HL-60 (cell line): Measurements from ENCODE around the gene C5AR2.

Experiments
- DNase-seq, 2 experiments: peaks; one replicate each; pipeline ENCODE4 v3.0.0-alpha.2; 2010 to 2020; ENCODE audit warnings: low read depth in 1 of 2, low spot score in 1 of 2
- H3K27ac ChIP-seq: fragments of 250-450 bp; sonication (Bioruptor Pico); replicated peaks from 2 replicates; pipeline ENCODE4 v1.5.1; 2020; ENCODE audit warnings: mild to moderate bottlenecking, moderate library complexity
- H3K27me3 ChIP-seq: fragments of 250-450 bp; sonication (Bioruptor Pico); 2 replicates; pipeline ENCODE4 v1.5.1; 2021; ENCODE audit warnings: mild to moderate bottlenecking, moderate library complexity; ENCODE audit not compliant: insufficient read depth, poor library complexity, severe bottlenecking
- H3K4me3 ChIP-seq: replicated peaks from 2 replicates; pipeline ENCODE4 v1.5.1; 2011; ENCODE audit warnings: mild to moderate bottlenecking, control low read depth, low read length; ENCODE audit not compliant: insufficient read depth
- CTCF ChIP-seq: IDR thresholded peaks from one replicate; pipeline ENCODE4 v1.5.1; 2011; ENCODE audit warnings: low read length, control low read depth, inconsistent platforms; ENCODE audit not compliant: insufficient read depth
- GABPA ChIP-seq: IDR thresholded peaks from 2 replicates; pipeline ENCODE4 v1.6.1; 2012; ENCODE audit warnings: low read depth
- POLR2AphosphoS5 ChIP-seq: IDR thresholded peaks from 2 replicates; pipeline ENCODE4 v1.6.1; 2012; ENCODE audit warnings: low read depth
- SPI1 ChIP-seq: IDR thresholded peaks from 2 replicates; pipeline ENCODE4 v1.6.1; 2012; ENCODE audit warnings: low read depth, mild to moderate bottlenecking, borderline replicate concordance
- TF ChIP-seq, protein P1 (sequence below): IDR thresholded peaks from 2 replicates; pipeline ENCODE4 v1.6.1; 2012; ENCODE audit warnings: low read depth; ENCODE audit not compliant: insufficient replicate concordance

The C5AR2 gene

DNA sequence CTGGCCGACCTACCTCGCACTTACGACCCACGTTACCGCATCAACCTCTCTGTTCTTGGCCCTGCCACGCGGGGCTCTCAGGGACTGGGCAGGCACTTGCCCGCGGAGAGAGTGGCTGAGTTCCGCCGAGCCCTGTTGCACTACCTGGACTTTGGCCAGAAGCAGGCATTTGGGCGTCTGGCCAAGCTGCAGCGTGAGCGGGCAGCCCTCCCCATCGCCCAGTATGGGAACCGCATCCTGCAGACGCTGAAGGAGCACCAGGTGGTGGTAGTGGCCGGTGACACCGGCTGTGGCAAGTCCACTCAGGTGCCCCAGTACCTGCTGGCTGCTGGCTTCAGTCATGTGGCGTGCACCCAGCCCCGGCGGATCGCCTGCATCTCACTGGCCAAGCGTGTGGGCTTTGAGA lies 21.3 kb downstream of the C5AR2 start:
- TF ChIP-seq POLR2AphosphoS5 = no peak
- TF ChIP-seq, protein P1, sequence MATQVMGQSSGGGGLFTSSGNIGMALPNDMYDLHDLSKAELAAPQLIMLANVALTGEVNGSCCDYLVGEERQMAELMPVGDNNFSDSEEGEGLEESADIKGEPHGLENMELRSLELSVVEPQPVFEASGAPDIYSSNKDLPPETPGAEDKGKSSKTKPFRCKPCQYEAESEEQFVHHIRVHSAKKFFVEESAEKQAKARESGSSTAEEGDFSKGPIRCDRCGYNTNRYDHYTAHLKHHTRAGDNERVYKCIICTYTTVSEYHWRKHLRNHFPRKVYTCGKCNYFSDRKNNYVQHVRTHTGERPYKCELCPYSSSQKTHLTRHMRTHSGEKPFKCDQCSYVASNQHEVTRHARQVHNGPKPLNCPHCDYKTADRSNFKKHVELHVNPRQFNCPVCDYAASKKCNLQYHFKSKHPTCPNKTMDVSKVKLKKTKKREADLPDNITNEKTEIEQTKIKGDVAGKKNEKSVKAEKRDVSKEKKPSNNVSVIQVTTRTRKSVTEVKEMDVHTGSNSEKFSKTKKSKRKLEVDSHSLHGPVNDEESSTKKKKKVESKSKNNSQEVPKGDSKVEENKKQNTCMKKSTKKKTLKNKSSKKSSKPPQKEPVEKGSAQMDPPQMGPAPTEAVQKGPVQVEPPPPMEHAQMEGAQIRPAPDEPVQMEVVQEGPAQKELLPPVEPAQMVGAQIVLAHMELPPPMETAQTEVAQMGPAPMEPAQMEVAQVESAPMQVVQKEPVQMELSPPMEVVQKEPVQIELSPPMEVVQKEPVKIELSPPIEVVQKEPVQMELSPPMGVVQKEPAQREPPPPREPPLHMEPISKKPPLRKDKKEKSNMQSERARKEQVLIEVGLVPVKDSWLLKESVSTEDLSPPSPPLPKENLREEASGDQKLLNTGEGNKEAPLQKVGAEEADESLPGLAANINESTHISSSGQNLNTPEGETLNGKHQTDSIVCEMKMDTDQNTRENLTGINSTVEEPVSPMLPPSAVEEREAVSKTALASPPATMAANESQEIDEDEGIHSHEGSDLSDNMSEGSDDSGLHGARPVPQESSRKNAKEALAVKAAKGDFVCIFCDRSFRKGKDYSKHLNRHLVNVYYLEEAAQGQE = no peak
- no peak for TF ChIP-seq GABPA
- no peak for TF ChIP-seq CTCF
- no peak for TF ChIP-seq SPI1
- Histone ChIP-seq H3K4me3 (no peak overlapping the region), H3K27ac (no peak overlapping the region), H3K27me3 (no peaks in the 10 kb centered on the region)
- DNase-seq = no peak

- no peak for DNase-seq
- Histone ChIP-seq H3K4me3 (no peak overlapping the region), H3K27me3 (no peaks in the 10 kb centered on the region), H3K27ac (no peak overlapping the region)
- TF ChIP-seq, protein P1 = no peak
- no peak for TF ChIP-seq POLR2AphosphoS5
- no peak for TF ChIP-seq SPI1
- TF ChIP-seq GABPA = no peak
- TF ChIP-seq CTCF = no peak
Measured at GRCh38 chr19:47356900-47357299, 24.9 kb downstream of the C5AR2 start.

GRCh38 chr19:47357788-47358680 lies 26.1 kb downstream of the C5AR2 start:
- Histone ChIP-seq H3K27me3 (no peaks in the 10 kb centered on the region), H3K4me3 (no peak overlapping the region), H3K27ac (no peak overlapping the region)
- TF ChIP-seq POLR2AphosphoS5 = no peak
- TF ChIP-seq, protein P1 = no peak
- no peak for TF ChIP-seq SPI1
- no peak for TF ChIP-seq GABPA
- no peak for TF ChIP-seq CTCF
- DNase-seq = no peak
